ENCODE measurements around the gene JAZF1.

- no peak for TF ChIP-seq POLR2AphosphoS5 (IDR thresholded peaks at IDR 0.05; ENCODE audit: low read depth)
- TF ChIP-seq, protein P1, sequence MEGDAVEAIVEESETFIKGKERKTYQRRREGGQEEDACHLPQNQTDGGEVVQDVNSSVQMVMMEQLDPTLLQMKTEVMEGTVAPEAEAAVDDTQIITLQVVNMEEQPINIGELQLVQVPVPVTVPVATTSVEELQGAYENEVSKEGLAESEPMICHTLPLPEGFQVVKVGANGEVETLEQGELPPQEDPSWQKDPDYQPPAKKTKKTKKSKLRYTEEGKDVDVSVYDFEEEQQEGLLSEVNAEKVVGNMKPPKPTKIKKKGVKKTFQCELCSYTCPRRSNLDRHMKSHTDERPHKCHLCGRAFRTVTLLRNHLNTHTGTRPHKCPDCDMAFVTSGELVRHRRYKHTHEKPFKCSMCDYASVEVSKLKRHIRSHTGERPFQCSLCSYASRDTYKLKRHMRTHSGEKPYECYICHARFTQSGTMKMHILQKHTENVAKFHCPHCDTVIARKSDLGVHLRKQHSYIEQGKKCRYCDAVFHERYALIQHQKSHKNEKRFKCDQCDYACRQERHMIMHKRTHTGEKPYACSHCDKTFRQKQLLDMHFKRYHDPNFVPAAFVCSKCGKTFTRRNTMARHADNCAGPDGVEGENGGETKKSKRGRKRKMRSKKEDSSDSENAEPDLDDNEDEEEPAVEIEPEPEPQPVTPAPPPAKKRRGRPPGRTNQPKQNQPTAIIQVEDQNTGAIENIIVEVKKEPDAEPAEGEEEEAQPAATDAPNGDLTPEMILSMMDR (IDR thresholded peaks at IDR 0.05; ENCODE audit: insufficient read depth, low read length): no peak
These were observed 11.4 kb downstream of the JAZF1 start for GRCh38 chr7:28169230-28169629.

Data from HL-60 (cell line).